ENCODE results near the gene ZNF483. TPM values are rescaled to one million over a fixed set of nuclear protein-coding genes. Genes with fewer than 3 reads are reported as not detected.
A peak's percentile ranks its signal among the peaks of the same experiment; 100 is the strongest.
"Not testable (repeated sequence)": the region's sequence is repeated elsewhere in the genome, so short reads cannot be mapped to it uniquely, and the experiment has no call there.

The ZNF483 gene
- total and polyA plus RNA-seq, 8 donors = 1.1 to 8.0 (median 5.2) TPM

- Histone ChIP-seq H3K27ac (no peak overlapping the region), H3K36me3 (peaks cover 0 to 13% (median 0%) of the 10 kb centered on the region in 3 donors), H3K27me3 (no peaks in the 10 kb centered on the region), H3K4me3 (no peak overlapping the region), H3K4me1 (no peaks in the 10 kb centered on the region), H3K9me3 (no peaks in the 10 kb centered on the region)
- ATAC-seq = no peak
- no peak for TF ChIP-seq CTCF (IDR thresholded peaks at IDR 0.05)
- intact Hi-C loops (cut with DNase I) = no loop called here
- no peak for FAIRE-seq
- DNase-seq = no peak
These were observed 36.3 kb downstream of the ZNF483 start for GRCh38 chr9:111561165-111561719.

- H3K4me1 ChIP-seq = no peaks in the 10 kb centered on the region
- no peak overlapping the region for H3K27ac ChIP-seq
- no peak for FAIRE-seq
- no peaks in the 10 kb centered on the region for H3K9me3 ChIP-seq
- ATAC-seq = no peak
- peaks cover 4 to 53% (median 30%) of the 10 kb centered on the region in 3 donors for H3K36me3 ChIP-seq
- no peak overlapping the region for H3K4me3 ChIP-seq
- TF ChIP-seq CTCF (IDR thresholded peaks at IDR 0.05) = no peak
- no peaks in the 10 kb centered on the region for H3K27me3 ChIP-seq
- WGBS, 2 donors = 47 to 53% methylated on average over 1 of the region's 1 CpG
- intact Hi-C loops (cut with DNase I) = no loop called here
- no peak for DNase-seq
These were observed 41.3 kb downstream of the ZNF483 start for GRCh38 chr9:111566234-111566633.

DNA sequence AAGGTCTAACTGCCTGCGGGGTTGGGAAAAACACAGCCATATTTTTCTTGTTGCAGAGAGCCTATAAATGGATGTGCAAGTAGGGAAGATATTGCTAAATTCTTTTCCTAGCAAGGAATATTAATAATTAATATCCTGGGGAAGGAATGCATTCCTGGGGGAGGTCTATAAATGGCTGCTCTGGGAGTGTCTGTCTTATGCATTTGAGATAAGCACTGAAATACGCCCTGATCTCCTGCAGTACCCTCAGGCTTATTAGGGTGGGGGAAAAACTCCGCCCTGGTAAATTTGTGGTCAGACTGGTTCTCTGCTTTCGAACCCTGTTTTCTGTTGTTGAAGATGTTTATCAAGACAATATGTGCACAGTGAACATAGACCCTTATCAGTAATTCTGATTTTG is 43.1 kb downstream of the ZNF483 start:
- H3K4me1 ChIP-seq; ATAC-seq; H3K9me3 ChIP-seq; FAIRE-seq; DNase-seq; H3K27ac ChIP-seq; intact Hi-C loops (cut with DNase I); H3K27me3 ChIP-seq; H3K4me3 ChIP-seq: not testable (repeated sequence)
- WGBS, 2 donors = 98 to 99% methylated on average over 4 of the region's 4 CpGs
- H3K36me3 ChIP-seq = peaks cover 4 to 60% (median 30%) of the 10 kb centered on the region in 3 donors

- ATAC-seq = peak in 2 of 4 donors; percentile 26 to 41
- WGBS, 2 donors = 54 to 70% methylated on average over 4 of the region's 4 CpGs
- Histone ChIP-seq H3K27me3 (no peaks in the 10 kb centered on the region), H3K27ac (no peak overlapping the region), H3K4me3 (no peak overlapping the region), H3K9me3 (no peaks in the 10 kb centered on the region), H3K36me3 (peaks cover 6 to 55% (median 24%) of the 10 kb centered on the region in 3 donors), H3K4me1 (no peaks in the 10 kb centered on the region)
- FAIRE-seq = no peak
- intact Hi-C loops (cut with DNase I) = no loop called here
- no peak for TF ChIP-seq CTCF (IDR thresholded peaks at IDR 0.05)
- no peak for DNase-seq
These were observed 48.1 kb downstream of the ZNF483 start for GRCh38 chr9:111572950-111573604.

DNA sequence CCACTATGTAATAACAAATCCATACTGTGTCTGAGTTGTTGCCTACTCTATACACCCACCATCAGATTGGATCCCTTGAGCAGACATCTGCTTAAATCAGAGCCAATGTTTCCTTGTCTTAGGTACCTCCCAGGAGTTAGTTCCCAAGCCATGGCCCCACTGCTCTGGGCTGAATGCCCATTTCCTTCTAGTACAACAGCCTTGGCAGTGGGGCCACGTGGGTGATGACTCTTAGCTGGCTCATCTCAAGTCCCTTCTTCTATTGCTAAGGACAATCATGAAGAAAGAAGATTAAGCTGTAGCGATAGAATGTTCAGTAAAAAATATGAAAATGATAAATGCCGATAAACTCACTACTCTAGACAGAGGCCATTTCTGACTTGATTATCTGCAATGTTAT is 57.9 kb downstream of the ZNF483 start:
- no peak overlapping the region for H3K4me3 ChIP-seq
- H3K27ac ChIP-seq = no peak overlapping the region
- H3K27me3 ChIP-seq = no peaks in the 10 kb centered on the region
- 79 to 86% methylated on average over 3 of the region's 3 CpGs for WGBS, 2 donors
- TF ChIP-seq CTCF (IDR thresholded peaks at IDR 0.05) = no peak
- no peaks in the 10 kb centered on the region for H3K4me1 ChIP-seq
- DNase-seq (no peak), ATAC-seq (no peak), FAIRE-seq (no peak)
- H3K36me3 ChIP-seq = peaks cover 6 to 37% (median 19%) of the 10 kb centered on the region in 3 donors
- no peaks in the 10 kb centered on the region for H3K9me3 ChIP-seq
- intact Hi-C loops (cut with DNase I) = no loop called here
